Measurements from ENCODE around the gene ZNF580.

ZNF580 gene

DNA sequence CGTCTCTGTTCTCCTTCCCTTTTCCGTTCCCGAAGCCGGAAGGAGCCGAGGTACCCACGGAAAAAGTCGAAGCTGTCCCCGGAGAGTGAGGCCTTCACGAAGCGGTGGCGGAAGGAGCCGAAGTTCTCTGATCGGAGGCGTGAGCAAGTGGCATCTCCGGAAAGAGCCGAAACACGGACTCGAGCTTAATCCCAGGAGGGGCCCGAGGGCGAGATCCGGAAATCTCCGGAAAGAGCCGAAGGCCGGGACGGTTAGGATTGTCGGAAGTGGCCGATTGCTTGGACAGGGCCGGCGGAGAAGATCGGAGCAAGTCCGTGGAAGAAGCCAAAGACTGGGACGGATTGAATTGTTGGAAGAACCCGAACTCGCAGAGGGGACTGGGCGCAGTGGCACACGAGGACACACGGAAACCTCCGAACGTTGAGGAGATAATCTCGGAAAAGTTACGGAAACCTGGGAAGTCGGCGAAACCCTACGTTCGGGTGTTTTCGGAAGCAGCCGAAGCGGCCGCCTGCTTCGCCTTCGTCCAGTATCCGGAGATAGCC, 13.6 kb downstream of the ZNF580 start:
- TF ChIP-seq, protein P1, sequence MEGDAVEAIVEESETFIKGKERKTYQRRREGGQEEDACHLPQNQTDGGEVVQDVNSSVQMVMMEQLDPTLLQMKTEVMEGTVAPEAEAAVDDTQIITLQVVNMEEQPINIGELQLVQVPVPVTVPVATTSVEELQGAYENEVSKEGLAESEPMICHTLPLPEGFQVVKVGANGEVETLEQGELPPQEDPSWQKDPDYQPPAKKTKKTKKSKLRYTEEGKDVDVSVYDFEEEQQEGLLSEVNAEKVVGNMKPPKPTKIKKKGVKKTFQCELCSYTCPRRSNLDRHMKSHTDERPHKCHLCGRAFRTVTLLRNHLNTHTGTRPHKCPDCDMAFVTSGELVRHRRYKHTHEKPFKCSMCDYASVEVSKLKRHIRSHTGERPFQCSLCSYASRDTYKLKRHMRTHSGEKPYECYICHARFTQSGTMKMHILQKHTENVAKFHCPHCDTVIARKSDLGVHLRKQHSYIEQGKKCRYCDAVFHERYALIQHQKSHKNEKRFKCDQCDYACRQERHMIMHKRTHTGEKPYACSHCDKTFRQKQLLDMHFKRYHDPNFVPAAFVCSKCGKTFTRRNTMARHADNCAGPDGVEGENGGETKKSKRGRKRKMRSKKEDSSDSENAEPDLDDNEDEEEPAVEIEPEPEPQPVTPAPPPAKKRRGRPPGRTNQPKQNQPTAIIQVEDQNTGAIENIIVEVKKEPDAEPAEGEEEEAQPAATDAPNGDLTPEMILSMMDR (conservative IDR thresholded peaks at IDR 0.05; ENCODE audit: control insufficient read depth, insufficient read depth, low read depth, low read length), result no peak
- peak; percentile 99 for DNase-seq (ENCODE audit: low read depth)
- peak overlapping the region; percentile 93 for H3K4me3 ChIP-seq (ENCODE audit: control insufficient read depth, low read depth, low read length)

DNA sequence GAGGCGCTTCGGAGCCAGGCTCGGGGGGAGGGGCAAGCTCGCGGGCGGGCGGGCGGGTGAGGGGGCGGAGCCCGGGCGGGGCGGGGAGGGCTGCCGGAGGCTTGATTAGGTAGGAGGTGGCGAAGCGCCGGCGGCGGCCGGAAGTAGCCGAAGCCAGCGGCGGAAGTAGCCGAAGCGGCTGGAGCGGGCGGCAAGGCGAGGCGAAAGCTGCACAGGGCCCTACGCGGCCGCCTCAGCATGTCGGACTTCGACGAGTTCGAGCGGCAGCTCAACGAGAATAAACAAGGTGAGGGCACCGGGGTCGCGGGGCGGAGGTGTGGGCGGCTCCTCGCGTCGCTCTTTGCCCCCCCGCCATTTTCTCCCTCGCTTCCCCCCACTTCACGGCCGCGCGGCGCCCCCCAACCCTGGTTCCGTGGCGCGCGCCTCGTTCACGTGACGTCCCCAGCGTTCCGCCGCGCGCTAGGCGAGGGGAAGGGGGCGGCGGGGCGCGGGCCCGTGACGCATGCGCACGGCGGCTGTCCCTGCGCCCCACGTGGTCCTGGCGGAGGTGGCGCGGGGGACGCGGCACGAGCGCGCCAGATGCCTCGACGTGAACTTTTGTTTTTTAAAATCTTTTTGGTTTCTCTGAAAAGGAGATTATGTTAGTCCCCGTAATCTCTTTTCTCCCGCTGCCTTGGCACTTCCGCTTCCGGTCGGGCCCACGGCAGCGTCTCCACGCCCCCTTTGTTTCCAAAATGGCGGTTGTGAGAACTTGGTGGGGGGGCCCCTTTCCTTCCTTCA, 14.3 kb downstream of the ZNF580 start, which contains the start of gene U2AF2:
U2AF2 (plus strand) TSS at position 168 of the 780 bp plus-strand sequence; CDS start at position 238, 70 bp downstream.
- TF ChIP-seq, protein P1 (conservative IDR thresholded peaks at IDR 0.05; ENCODE audit: control insufficient read depth, insufficient read depth, low read depth, low read length), result no peak
- peak; percentile 65 for DNase-seq (ENCODE audit: low read depth)
- H3K4me3 ChIP-seq (ENCODE audit: control insufficient read depth, low read depth, low read length), result peak within 1 kb of the TSS; percentile 93

DNA sequence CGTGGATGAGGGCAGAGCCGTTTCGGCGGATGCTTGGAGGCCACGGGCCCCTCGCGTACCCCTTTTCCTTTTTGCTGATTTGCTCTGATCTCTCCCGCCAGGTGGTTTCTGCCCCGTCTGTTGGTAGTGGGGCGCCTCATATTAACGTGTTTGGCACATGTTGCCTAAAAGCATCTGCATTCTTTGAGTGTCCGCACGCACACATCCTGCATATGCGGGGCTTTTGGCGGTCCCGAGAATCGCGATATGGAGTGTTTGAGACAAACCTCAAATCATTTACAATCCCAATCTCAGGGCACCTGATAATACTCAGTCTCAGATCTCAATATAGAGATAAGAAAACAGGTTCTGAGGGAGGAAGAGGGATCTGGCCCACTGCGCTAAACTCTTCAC, 14.8 kb downstream of the ZNF580 start:
- no peak for DNase-seq (ENCODE audit: low read depth)

DNA sequence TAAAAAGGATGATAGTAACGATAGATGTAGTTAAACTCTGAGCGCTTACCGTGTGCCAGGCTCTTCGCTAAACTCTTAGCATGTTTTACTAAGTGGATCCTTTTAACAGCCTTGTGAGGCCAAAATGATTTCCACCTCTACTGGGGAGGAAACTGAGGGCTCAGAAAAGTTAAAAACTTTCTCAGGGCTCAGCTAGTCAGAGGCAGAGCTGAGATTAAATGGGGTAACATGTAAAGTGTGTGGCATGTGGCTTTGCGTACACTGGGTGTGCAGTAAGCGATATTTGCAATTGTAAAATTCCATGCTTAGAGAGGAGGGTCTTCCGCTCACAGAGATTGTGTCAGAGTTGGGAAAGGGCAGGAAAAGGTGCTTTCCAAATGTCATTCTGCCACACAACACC, 15.8 kb downstream of the ZNF580 start:
- DNase-seq (ENCODE audit: low read depth), result no peak
- TF ChIP-seq, protein P1 (conservative IDR thresholded peaks at IDR 0.05; ENCODE audit: control insufficient read depth, insufficient read depth, low read depth, low read length), result no peak
- H3K4me3 ChIP-seq (ENCODE audit: control insufficient read depth, low read depth, low read length), result peak overlapping the region; percentile 93

More for the DNA sequence above, 14.8 kb downstream of the ZNF580 start:
- TF ChIP-seq, protein P1 (conservative IDR thresholded peaks at IDR 0.05; ENCODE audit: control insufficient read depth, insufficient read depth, low read depth, low read length), result no peak
- peak overlapping the region; percentile 93 for H3K4me3 ChIP-seq (ENCODE audit: control insufficient read depth, low read depth, low read length)

DNA sequence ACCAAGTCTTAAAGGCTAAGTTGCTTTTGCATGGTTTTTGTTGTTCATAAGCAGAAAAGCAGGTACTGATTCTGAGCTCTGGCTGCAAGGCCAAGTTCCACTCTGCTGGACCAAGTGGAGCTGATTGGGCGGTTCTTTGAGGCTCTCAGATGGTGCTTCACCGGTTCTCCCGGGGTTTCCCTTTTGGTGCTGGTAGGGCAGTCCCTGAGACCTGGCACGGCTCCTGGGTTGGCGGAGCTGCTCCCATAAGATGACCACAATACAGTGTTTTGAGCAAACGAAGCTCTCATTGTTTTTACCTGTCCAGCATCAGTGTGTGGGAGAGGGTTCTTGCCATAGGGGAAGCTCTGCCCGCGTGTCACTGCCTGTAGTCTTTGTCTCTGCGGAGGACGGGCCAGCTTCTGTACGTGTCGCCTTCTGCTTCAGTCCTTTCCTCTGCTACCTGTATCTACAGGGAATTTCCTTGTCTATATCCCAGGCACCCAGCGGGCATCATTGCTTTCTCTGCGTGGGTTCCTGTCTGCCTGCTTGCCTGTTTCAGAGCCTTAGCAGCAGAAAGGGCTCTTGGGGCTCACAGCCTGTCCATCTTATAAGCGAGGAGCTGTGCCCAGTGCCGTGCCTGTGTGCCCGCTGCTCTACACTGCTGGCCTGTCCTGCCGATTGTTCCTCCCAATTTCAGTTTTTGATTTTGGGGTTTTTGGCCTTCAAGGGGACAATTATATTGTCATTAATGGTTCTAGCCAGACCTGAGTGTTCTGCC, 16.4 kb downstream of the ZNF580 start:
- TF ChIP-seq, protein P1 (conservative IDR thresholded peaks at IDR 0.05; ENCODE audit: control insufficient read depth, insufficient read depth, low read depth, low read length), result no peak
- DNase-seq (ENCODE audit: low read depth), result peak; percentile 39
- peak overlapping the region; percentile 93 for H3K4me3 ChIP-seq (ENCODE audit: control insufficient read depth, low read depth, low read length)

DNA sequence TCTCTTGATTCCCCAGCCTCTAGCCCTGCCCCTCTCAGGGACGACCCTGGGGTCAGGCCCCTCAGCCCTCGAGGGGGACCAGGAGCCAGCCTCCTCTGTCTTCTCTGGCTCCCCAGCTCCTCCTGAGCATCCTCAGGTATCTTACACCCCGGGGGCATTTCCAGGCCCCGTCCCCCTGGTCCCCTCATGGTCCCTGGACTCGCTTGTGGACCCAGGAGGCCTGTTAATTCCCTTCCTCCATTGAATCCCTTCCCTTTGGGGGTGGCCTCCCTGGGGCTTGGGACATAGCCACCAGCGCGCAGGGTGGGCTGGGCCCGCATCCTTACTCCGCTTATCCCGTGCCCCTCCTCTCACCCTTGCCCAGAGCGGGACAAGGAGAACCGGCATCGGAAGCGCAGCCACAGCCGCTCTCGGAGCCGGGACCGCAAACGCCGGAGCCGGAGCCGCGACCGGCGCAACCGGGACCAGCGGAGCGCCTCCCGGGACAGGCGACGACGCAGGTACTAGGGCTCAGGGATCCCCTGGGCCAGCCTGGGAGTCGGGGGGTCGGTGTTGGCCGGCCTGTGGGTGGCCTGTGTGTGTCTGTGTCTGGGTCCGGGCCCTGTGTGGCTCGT, 18.2 kb downstream of the ZNF580 start:
- no peak for DNase-seq (ENCODE audit: low read depth)
- TF ChIP-seq, protein P1 (conservative IDR thresholded peaks at IDR 0.05; ENCODE audit: control insufficient read depth, insufficient read depth, low read depth, low read length), result no peak
- H3K4me3 ChIP-seq (ENCODE audit: control insufficient read depth, low read depth, low read length), result no peak overlapping the region

Measured in fibroblast of mammary gland (primary cell).